Measurements from ENCODE around the gene C3orf20.

C3orf20 gene

DNA sequence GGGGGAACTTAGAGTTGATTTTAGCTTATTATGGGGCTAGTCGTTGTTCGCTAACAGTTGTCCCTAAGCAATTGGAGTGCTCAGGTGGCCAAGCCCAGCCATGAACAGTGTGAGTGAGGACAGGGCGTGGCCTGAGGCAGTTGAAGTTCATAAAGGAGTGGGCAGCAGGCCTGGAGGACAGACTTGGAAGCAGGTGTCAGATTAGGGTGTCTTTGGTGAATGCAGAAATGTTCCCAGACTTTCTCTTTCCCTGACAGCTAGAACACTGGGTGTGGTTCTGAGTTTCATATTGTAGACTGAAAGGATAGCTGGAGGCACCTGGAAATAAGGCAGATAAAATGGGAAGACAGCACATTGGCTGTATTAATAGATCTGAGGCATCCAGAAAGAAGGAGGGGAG lies 84.0 kb downstream of the C3orf20 start:
- DNase-seq (ENCODE audit: low spot score) = no peak

DNA sequence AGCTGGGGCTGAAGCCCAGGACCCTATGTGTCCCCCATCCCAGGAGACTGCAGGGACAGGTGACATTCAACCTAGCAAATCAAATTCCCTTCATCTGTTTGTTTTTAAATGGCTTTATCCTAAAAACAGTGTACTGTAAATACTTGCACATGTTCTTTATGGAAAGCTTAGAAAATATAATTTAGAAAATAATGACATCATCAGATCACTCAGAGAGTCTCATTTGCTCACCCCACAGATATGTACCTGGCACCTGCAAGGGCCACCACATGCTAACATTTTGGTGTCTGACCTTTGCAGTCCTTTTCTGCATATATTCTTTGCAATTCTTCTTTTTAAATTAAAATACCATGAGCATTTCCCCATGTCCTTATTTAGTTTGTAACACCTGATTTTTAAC lies 85.2 kb downstream of the C3orf20 start:
- DNase-seq (ENCODE audit: low spot score) = no peak

DNA sequence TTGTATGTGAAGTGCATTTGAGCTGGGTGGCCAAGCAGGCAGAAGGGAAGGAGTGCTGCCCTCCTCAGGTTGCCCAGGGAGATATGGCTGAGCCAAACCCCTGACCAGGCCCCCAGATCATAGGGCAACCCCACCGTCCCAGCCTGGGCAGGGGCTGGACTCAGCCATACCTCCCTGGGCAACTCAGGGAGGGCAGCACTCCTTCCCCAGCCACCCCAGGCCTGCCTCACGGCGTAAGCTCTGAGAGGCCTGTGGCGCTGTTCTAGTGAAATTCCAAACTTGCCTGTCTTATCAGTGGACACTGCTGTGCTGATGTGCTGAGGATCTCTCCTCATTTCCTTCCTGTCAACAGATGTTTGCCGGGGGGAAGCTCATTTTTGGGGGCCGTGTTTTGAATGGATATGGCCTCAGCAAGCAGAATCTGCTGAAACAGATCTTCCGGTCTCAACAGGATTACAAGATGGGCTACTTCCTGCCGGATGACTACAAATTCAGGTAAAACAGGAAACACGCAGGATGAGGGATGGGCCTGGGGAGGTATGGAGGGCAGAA lies 86.3 kb downstream of the C3orf20 start:
- no peak for DNase-seq (ENCODE audit: low spot score)

DNA sequence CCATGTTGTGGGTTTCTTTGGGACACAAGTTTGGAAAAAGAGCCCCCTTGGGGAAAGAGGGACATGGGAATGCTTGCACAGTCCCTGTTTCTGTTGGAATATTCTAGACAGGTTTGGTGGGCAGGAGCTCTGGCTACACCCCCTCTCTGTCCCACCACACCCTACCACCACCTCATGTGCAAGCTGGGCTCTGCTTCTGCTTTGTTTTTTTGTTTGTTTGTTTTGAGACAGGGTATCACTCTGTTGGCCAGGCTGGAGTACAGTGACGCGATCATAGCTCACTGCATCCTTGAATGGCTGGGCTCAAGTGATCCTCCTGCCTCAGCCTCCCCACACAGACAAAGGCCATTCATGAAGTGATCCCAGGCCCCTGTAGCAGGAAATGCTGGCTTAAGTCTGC lies 86.9 kb downstream of the C3orf20 start:
- DNase-seq (ENCODE audit: low spot score) = no peak

DNA sequence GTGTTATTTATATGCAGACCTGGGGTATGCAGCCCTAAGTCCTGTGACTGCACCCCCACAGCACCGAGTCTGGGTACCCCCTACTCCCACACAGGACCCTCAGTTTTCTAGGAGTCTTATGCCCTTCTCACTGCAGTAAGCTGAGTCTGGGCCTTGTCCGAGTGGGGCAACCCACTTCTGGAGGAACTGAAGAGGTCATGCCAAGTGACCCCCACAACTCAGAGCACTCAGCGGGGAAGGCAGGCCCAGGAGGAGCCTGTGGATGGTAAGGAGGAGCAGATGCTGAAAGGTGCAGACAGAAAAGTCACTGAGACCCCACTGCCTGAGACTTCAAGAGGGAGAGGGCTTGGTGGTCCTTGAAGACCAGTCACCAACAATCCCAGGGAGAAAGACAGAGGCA lies 87.8 kb downstream of the C3orf20 start:
- DNase-seq (ENCODE audit: low spot score) = no peak

GRCh38 chr3:14764331-14765059 lies 89.6 kb downstream of the C3orf20 start:
- no peak for DNase-seq (ENCODE audit: low spot score)

DNA sequence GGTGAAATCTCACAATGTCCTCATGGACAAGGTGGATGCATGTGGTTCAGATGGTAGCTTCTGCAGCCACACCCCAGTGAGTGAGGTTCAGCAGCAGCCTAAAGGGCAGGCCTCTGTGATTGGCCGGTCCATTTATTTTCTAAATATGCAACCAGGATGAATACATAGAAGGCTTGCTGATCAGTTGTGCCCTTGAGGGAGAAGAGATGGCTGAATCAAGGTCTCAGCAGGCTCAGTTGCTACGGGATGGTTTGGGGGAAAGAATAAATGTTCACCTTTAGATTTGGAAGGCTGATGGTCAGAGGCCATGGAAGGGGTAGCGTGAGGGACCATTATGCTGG lies 90.1 kb downstream of the C3orf20 start:
- DNase-seq (ENCODE audit: low spot score) = no peak

DNA sequence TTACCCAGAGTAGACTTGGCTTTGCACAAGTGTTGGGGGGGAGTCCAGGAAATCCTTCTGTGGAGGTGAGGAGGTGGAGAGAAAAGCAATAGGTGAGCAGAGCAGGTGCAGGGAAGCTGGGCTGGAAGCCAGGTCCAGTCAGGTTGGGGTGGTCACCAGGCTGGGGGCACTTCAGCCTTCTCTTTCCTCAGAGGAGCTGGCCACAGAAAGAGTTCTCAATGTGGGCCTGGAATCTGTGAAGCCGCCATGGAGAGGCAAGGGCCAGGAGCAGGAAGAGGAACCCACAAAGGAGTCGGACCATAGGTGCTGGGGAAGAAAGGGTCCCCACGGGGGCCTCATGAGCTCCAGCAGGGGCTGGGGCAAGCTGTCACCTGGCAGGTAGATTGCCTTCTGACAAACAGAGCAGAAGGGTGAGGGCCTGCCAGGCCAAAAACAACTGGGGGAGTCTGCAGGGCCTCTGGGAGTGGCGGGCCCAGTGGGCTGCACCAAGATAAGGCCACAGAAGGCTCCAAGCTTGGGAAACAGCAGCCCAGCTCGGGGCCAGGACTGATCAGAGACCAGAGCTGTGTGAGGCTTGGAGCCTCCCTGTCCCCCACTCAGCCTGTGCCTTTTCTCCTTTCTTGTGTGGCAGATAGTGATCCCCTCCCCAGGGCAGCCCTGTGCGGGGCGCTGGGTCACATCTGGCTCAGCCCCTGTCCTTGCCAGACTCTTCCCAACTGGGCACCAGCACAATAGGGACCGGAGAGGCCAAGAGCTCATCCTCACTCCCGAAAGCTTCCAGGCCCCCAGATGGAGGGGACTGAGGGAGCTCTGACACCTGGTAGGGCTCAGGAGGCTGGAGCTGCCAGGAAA lies 90.9 kb downstream of the C3orf20 start:
- no peak for DNase-seq (ENCODE audit: low spot score)

GRCh38 chr3:14766428-14767244 lies 91.7 kb downstream of the C3orf20 start:
- no peak for DNase-seq (ENCODE audit: low spot score)

DNA sequence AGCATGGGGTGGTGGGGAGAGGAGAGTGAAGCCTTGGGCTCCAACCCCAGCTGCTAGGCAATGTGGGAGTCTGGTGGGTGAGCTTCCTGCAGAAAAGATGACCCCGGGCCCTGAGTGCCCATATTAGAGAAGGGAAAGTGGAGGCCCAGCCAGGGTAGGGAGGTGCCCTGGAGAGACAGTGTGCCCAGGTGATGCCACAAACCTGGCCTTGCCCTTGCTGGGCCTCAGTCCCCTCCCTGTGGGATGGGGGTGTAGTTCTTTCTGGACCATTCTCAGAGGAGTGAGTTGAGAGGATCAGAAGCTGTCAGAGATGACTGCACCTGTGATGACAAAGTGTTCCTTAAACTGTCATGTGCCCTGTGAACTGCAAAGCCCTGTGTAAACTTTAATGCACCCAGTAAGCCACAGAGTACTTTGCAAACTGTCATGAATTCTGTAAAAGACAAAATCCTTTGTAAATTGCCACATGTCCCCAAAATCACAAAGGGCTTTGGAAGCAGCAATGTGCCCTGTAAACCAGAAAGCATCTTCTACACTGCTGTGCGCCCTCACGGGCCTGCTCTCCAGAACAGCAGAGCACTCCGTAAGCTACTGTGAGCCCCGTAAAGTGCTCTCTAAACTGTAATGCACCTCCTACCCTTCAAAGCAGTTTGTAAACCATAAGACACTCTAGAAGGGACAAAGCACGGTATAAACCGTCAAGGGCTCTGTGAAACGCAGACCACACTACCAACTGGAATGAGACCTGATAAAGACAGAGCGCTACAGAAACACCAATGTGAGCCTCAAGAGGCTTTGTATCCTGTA lies 92.5 kb downstream of the C3orf20 start:
- no peak for DNase-seq (ENCODE audit: low spot score)

- no peak for DNase-seq (ENCODE audit: low spot score)
Observed at GRCh38 chr3:14768182-14768790, 93.3 kb downstream of the C3orf20 start.

DNA sequence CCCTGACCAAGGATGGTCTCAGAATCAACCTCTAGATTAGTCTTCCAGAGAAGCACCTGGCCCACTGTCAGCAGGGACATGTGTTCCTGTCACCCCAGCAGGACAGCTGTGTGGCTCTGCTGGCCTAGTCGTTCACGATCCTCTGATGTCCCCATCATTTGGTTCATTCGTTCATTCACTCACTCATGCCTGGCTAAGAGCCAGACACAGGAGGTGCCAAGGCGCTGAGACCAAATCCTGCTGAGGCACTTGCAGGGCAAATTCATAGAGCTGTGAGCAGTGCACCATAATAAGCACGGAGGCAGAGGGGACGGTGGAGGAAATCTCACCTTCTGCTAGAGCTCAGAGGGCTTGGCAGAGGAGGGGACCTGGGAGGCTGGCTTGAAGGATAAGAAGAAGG lies 93.9 kb downstream of the C3orf20 start:
- DNase-seq (ENCODE audit: low spot score) = no peak

- DNase-seq (ENCODE audit: low spot score) = no peak
Observed at GRCh38 chr3:14769544-14770325, 94.8 kb downstream of the C3orf20 start.

DNA sequence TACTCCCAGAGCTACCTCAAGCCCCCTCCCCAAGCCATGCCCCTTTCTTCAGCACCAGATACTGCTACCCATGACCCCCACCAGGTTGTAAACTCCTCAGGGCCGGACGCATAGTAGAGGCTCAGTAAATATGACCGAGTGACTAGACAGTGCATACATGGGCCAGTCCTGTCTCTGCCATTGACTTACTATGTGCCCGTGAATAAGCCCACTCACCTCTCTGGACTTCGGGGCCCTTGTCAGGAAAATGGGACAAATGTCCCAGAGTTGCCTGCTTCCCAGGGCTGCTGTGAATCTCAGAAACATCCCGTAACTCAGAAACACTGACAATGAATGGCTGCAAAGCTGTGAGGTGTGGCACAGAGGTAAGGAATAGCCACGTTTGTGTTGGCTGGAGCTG lies 95.7 kb downstream of the C3orf20 start:
- DNase-seq (ENCODE audit: low spot score) = no peak

DNA sequence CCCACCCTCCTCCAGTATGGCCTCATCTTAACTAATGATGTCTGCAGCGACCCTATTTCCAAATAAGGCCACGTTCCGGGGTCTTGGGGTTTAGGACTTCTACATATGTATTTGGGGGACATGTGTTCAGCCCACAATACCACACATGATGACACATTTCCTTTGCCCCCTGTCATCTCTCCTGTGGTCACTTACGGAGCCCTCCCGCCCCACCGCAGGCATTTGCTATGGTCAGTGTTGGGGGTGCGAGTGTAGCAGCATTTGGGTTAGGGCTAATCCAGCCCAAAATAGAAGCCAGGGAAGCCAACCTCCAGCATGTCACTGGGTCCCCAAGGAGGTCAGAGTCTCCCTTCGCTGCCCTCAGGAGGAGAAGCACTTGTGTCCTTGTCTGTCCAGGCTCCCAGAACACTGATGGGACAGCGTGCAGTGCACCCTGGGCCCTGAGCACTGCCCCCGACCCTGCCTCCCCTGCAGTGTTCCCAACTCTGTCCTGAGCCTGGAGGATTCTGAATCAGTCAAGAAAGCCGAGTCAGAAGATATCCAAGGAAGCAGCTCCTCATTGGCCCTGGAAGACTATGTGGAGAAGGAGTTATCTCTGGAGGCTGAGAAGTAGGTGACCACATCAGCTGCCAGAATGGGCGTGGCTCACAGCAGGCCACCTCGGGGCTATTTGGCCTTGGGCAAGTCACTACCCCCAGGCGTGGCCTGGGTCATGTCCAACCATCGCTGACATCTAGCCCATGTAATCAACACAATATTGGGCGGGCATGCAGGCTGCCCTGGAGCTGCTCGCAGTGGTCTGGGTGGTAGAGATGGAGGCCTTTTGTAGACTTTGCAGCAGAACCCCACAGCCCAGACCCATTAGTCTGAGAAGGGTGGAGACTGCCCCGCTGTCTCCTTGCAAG lies 96.9 kb downstream of the C3orf20 start:
- DNase-seq (ENCODE audit: low spot score) = peak; percentile 41

- peak; percentile 34 for DNase-seq (ENCODE audit: low spot score)
Observed at GRCh38 chr3:14772533-14773138, 97.7 kb downstream of the C3orf20 start.

GRCh38 chr3:14773281-14773680 lies 98.3 kb downstream of the C3orf20 start:
- DNase-seq (ENCODE audit: low spot score) = no peak

DNA sequence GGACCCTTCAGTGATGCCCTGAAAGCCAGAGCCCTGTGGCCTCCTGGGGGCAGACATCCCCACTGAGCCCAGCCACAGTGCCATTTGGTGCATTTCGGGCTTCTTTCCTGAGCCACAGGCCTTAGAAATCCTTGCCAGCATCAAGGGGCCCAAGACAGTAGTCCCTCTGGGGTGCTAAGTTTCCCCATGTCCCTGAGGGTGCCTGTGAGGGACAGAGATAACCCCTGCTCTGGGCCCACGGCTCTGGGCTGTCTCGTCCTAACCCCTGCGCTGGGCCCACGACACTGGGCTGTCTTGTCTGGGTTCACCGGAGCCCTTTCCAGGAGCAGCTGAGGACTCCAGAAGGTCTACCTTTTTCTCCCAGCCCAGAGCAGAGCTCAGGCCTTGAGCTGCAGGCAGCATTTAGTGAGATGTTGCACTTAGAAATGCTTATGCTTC lies 98.8 kb downstream of the C3orf20 start:
- peak; percentile 38 for DNase-seq (ENCODE audit: low spot score)

DNA sequence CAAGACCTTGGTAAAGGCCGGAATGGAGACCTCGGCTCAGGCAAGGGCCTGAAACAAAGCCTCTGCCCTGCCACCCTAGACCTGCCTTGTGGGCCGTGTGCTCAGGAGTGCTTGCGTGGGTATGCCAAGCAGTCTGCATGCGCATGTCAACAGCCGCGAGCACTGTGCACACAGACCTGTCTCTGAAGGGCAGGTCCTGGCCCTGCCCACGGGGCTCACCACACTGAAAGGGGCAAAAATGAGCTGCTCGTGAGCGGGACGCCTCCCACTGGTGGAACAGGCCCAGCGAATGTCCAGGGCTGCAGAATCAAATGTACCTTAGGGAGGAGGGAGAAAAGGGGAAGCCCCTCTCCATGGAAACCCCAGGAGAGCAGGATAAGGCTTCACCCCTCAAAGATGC lies 99.5 kb downstream of the C3orf20 start:
- DNase-seq (ENCODE audit: low spot score) = peak; percentile 46

All from ecto neural progenitor cell (in vitro differentiated cells).